ENCODE measurements around the gene MCF2.
A peak's percentile ranks its signal among the peaks of the same experiment; 100 is the strongest.
"Not testable (repeated sequence)": the region's sequence is repeated elsewhere in the genome, so short reads cannot be mapped to it uniquely, and the experiment has no call there.

Gene MCF2, protein sequence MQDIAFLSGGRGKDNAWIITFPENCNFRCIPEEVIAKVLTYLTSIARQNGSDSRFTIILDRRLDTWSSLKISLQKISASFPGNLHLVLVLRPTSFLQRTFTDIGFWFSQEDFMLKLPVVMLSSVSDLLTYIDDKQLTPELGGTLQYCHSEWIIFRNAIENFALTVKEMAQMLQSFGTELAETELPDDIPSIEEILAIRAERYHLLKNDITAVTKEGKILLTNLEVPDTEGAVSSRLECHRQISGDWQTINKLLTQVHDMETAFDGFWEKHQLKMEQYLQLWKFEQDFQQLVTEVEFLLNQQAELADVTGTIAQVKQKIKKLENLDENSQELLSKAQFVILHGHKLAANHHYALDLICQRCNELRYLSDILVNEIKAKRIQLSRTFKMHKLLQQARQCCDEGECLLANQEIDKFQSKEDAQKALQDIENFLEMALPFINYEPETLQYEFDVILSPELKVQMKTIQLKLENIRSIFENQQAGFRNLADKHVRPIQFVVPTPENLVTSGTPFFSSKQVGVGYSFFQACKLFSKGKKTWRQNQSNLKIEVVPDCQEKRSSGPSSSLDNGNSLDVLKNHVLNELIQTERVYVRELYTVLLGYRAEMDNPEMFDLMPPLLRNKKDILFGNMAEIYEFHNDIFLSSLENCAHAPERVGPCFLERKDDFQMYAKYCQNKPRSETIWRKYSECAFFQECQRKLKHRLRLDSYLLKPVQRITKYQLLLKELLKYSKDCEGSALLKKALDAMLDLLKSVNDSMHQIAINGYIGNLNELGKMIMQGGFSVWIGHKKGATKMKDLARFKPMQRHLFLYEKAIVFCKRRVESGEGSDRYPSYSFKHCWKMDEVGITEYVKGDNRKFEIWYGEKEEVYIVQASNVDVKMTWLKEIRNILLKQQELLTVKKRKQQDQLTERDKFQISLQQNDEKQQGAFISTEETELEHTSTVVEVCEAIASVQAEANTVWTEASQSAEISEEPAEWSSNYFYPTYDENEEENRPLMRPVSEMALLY

DNA sequence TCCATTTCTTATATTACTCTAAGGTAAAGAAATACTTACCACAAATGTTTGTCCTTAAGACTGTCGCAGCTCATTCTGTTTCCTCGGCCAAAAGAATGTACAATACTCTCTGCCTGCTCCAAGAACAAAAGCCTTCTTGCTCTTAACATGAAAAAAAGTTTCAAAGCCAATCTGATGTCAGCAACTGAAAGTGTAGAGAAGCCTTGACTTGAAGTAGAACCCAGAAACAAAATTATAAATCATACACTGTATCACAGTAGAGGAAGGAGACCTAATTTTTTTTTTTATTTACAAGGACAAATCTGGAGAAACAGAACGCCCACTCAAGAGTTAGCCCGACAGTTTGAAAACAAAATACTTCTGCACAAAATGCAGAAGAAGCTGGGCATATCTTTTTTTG is at the start of gene MCF2:
Gene MCF2, minus strand, starts transcription at position 101 of the 400 bp plus-strand sequence. CDS start 56,423 bp downstream, outside the sequence.
- no peak for DNase-seq

DNA sequence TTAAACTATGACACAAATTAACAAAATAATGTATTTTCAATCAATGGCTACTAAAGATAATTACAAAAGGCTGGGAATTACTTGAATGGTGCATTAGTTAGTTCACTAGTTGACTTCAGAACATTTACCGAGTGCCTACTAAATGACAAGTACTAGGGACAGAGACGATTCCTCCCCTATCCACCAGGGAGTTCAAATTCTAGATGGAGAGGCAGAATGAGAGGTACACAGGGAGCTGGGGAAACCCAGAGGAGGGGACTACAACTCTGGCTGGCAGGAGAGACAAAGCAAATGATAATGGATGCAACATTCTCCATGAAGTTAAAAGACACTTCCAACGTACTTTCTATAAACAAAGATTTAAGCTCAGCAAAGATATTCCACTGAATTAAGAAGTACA is 43.1 kb upstream of the MCF2 start:
- no peak for DNase-seq

DNA sequence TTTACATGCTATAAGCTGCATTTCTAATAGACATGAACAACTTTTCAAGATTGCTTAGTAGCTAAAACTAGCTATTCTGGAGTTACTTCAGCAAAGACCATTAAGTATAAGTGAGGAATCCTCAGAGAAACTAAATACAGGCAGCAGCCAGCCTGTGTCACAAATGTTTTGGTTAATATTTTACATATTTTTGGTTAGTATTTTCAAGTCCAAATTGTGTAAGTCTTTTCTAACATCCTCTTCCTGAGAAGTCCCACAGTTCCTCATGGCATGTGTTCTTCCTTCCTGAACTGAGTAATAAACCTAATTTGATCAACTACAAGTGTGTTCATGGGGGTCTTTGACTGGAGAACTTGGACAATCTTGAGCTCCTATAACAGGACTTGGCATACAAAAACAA is 42.4 kb upstream of the MCF2 start:
- no peak for DNase-seq

DNA sequence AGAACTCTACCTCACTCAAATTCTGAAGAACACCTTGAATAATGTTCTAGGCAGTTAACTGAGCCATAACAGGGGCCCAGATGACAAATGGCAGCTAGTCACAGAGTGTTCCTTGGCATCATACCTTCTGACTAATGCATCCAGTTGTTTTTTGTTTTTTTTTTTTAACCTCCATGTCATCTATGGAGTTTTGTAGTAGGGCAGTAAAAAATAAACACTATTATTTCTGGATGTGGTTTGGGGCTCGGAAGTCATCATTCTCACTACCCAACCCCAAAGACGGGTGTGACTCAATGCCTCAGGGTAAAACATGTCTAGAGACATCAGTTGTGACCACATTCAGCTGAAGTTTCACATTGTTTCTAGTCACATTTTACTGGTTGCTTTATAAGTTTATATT is 31.2 kb upstream of the MCF2 start:
- no peak for DNase-seq

DNA sequence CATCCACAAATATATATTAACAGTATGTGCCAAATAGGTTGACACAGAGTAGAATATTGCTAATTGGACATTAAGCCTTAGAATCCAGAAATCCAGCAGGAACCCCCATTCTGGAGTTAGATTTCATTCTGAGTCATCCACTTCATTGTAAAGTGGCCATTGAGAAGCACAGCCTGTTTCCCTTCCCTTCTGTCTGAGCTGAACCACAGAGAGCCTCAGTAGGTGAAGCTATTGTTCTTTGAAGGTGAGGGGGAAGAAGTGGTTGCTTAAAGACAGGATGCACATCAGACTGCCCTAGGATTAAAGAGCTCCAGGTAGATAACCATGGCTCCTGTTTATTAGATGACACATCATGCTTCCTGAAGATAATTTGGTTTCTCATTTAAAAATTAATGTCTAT is 30.6 kb upstream of the MCF2 start:
- DNase-seq, result no peak

DNA sequence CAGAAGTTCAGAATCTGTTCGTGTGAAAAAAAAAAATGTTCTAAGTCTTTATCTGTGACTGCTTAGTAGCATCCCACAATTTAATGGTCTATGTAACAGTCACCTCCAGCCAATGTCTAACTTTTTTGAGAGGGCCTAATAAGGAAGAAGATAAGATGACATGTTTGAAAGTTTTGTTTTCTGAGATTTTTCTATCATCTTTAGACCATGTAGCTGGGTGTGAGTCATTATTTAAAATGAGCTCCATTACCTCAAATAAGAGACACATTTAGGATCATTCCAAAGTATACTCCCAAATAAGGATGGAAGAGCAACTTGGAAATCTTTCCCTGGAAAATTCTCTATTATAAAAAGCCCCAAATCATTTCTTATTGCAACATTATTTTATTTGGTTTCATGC is 28.2 kb upstream of the MCF2 start:
- no peak for DNase-seq

DNA sequence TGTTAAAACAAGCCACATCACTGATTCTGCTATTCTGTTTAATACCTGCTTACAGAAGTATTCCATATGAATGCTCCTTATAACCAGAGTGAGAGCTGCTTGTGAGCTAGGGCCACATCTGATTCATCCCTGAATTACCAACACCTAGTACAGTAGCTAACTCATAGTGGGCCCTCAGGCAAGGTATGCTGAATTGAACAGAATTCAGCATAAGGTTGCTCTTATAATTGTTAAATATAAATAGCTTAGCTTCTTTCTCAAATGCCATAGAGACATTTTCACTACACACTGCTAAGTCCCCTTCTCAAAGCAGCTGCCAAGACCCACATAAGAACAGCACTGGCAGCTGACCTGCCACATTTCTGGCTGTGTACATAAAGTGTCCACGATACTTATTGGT is 27.0 kb upstream of the MCF2 start:
- no peak for DNase-seq

DNA sequence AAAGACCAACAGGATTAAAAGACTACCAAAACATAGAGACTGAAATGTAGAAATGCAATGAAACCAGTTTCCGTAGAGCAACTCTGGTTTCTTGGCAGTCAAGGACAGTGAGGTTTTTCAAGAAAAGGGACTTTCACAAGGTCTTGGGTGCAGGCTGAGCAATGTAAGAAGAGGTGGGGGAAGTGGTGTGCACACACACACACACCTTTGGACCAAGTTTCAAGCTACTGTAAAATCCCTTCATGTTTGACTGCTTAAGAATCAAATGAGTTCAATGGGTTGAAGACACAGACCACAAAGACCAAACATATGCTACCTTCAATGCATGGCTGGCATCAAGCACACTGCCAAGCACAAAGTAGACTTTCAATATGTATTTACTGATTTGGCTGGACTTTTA is 17.8 kb upstream of the MCF2 start:
- DNase-seq, result no peak

DNA sequence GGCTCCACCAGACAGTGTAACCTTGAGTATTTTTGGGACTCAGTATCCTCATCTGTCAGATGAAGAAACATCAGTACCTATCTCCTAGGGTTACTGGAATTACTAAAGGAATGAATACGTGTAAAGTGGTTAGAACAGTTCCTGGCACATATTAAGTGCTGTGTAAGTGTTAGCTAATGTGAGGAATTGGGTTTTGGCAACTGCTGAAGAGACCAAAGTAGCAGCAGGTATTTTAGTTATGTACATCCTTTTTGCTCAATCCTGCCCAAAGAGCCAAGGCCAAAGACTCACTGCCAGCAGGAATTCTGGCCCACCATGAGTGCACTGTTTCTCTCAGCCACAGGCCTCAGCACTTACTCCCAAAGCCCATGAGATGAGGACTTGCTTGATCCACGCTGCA is 16.7 kb upstream of the MCF2 start:
- DNase-seq, result no peak

DNA sequence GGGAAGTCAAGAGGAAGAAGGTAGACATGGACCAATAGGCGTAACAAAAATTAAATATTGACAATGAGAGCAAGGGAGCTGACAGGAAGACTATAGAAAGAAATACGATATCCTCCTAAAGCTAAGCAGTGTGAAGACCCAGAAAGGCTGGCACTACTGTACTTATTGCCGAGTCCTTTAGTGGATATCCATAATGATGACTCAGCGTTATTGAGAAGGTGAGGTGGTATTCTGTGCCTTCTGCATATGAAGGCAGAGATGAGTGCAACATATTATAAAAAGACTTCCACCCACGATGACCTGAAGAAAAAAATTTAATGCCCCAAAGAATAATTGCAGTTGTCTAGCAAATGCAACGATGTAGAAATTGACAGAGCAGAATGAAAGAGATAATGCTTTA is 13.0 kb upstream of the MCF2 start:
- DNase-seq, result no peak

DNA sequence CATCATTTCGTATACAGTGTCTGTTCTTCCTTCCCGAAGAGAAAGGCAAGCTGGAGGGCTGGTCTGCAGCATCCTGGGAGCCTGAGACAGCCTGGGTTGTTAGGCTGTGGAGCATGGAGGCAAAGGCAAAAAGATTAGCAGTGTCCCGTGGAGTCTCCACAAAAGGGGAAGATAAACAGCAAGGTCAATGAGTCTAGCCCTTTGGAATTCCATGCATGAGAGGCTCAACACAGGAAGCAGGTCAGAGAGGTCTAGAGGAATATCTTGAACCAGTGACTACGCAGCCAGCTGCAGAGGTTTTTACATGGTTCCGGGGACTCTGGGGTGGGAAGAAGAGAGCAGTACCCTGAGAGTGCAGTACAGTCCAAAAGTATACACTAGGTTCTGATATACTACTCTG is 12.2 kb upstream of the MCF2 start:
- no peak for DNase-seq

DNA sequence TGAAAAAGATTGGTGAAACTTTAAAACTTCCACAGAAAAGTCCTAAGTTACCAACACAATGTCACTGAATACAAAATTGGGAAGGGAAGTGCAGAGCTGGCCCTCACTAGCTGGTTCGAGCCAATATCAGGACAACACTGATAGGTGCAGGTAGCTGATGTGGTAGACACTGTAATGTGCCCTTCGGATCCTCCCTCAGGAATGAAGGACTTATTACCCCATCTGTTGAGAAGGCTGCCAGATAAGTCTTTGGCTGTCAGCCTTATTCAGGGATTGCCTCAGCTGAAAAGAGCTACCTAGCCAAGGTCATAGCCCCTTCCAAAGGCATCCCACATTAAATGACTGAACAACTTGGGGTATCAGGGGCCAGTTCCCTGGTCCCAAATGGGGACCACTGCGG is 5.3 kb downstream of the MCF2 start:
- DNase-seq, result no peak

DNA sequence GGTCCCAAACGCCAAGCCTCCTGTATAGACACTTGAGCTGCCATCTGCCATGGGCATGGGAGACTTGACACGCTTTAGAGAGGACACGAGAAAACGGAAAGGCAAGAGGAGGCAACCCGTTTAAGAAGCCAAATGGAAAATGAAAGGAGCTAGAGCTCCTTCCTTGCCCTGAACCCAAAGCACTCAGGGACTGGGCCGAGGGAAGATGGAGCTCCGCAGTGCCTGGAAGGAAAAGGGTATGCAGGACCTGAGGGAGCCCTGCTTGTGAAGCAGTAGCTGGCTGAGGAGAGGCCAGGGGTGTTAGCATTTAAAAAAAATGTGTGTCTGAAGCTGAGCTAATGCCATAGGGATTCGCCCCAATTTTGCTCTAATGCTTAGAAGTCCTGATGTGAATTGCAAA is 15.1 kb downstream of the MCF2 start:
- no peak for DNase-seq

DNA sequence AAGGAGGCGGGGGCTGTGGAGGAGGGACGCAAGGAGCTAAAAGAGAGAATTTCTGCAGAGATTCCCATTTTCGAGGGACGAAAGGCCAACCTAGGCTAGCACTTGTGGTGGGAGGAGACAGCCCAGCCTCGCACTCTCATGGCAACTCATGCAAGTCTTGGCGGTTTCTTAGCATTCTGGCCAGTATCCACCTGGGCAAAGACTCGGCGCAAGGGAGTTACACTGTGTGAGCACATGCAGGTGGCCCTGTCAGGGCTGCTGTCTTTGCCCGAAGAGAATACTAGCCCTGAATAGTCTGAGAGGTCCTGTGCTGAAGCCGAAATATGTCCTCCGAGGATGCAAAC is 15.5 kb downstream of the MCF2 start:
- DNase-seq, result no peak

DNA sequence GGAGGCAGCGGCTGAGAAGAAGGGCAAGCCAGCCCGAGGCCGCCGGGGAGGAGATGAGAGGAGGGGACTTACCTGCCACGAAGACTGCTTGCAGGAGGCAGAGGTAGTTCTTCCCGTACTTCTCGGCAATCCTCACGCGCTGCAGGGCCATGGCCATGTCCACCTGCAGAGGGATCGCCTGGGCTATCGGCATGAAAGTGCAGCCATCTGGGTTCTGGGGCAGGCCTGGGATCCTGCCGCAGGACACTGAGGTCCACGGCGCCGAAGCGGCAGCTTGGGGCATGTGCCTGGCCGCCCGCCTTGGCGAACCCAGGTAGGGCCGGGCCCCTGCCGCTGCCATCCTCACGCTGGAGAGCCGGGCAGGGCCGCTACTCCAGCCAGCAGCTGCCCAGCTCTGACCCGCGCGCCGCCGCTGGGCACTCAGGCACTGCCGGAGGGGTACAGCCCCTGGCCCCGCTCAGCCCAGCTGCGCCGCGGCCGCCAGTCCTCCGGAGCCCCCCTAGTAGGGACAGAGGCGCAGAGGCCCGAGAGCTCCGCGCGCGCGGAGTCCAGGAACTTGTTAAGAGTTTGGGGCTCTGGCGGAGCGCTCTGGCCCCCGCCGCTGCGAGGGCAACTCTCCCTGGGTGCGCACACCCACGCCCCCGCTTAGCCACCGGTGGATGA is 16.0 kb downstream of the MCF2 start:
- DNase-seq, result no peak

DNA sequence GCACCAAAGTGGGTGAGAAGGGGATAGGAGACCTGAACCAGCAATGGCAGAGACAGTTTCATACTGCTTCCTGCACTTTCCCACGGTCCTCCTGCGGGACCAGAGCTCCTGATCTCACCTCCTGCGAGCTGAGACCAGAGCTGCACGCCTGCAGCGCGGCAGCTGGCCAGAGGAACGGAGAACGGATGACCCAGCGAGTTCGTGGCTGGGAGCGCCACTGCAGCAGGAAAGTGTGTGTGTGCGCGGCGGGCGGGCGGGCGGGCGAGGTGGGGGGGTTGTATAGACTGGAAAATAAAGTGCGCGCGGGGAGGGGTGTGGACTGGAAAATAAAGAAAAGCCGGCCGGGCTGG is 16.5 kb downstream of the MCF2 start:
- no peak for DNase-seq

DNA sequence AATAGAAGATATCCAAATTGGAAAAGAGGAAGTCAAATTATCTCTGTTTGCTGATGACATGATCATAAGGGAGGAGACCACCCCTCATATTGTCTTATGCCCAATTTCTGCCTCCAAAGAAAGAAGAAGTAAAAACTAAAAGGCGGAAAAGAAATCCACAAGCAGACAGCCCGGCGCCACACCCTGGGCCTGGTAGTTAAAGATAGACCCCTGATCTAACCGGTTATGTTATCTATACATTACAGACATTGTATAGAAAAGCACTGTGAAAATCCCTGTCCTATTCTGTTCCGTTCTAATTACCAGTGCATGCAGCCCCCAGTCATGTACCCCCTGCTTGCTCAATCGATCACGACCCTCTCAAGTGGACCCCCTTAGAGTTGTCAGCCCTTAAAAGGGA is 22.8 kb downstream of the MCF2 start:
- DNase-seq, result not testable (repeated sequence)

DNA sequence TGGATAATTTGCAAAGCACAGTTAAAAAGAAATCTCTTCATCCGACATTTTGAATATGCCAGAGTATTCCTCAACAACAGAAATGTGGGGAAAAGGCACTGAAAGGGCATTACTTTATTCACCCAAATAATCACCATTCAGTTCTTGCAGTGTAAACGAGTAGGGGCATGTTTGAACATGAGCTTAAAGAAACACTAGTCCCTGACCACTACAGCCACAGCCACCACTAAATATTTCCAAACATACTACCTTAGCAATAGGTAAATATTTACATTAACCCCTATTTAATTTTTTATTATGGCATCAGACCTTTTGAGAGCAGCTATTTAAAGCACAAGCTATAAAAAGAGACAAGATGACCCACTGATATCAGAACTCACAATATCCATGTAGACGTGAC is 27.6 kb downstream of the MCF2 start:
- no peak for DNase-seq

DNA sequence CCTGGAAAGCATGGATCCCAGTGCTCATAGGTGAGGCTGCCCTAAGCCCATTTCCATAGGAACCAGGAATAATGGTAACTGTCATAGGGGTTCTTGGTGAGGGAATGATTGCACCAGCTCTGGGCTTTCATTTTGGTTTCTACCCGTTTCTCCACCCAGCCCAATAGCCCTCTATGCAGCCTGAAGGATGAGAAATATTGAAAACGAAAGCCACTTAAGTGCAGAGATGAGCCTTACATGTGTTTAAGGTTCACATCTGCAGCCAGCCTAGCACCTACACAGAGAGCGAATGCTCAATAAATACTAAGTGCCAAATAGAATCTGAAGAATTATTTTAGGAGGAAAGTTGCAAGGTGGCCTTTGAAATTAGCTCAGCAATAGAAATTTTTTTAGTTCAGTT is 60.4 kb downstream of the MCF2 start:
- DNase-seq, result no peak

DNA sequence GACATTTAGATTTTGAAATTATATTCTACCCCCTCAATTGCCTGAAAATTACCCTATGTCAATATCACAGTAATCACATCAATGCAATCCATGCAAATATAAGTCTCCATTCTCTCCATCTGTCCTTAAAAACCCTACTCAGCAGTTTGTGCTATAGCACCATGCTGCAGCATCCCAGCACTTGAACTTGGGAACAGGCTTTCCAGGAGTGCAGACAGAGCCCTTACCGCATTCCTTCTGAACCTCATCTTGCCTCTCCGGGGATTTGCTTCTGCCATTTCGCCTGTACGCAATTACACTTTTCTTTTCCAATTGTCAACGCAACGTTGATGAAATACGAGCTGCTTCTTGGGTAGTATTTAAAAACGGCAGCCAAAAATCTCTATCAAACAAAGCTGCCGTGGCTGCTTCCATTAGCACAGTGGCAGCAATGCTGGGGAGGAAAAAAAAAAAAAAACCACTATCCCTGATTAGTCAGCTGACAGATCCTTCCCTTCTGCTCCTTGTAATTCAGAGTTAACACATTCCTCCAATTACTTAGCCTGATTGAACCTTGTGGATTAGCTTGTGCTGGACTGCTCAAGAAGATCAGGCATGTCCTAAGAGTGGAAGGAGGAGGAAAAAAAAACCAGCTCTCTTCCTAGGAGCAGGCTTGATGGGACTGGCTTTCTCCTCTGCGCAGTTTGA is 65.6 kb downstream of the MCF2 start:
- peak in 3 of 14 donors; percentile 0 to 15 (median 0) for DNase-seq

DNA sequence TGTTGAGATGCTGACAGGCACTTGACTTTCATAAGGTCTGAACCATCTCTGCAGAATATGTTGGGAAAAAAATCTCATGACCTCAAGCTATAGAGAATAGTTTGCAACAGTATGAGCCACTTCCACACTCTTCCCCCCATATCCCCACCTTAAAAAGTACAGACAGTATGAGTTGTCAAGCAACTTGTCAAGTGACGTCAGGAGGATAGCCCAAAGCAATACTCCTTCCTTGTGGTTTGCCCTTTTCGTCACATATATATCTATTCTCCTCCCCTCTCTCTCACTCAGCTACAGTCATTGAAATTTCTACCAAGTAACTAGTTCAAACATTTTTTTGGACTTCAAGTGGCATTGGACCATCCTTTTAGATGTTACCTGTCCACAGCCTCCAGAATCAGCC is 67.7 kb downstream of the MCF2 start:
- DNase-seq, result no peak

DNA sequence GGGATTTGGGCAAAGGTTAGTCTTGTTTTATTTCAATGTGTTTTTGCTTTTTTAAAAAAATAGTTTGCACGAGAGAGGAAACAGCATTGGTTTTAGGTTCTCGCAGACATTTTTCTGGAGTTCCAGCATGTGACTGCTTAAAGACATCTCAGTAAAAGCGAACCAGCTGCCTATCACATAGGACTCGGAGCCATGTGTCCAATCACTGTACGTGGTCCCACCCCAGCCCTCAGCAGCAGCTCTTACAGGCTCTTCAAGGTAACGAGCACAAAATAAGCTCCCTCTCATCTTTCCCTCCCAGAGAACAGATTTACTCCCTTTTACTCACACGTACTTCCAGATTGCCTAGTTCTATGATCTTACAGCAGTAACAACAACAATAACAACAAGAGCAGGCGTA is 68.7 kb downstream of the MCF2 start:
- peak in 2 of 14 donors; percentile 1 to 23 for DNase-seq

DNA sequence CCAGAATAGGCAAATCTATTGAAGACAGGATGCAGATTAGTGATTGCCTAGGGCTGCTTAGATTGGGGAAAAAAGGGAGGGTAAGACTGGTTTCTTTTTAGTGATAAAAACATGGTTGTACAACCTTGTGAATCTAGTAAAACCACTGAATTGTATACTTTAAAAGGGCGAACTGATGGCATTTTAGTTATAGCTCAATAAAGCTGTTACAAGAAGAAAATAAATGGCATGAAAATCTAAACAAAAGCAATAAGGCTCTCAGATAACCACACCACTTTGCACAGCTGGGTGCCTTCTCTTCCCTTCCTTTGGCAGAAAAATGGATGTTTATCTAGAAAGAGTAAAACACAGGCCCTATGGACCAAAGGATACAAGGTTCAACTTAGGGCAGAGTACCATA is 107.9 kb downstream of the MCF2 start:
- DNase-seq, result no peak
